Measurements from ENCODE around the gene ABCA6.

DNA sequence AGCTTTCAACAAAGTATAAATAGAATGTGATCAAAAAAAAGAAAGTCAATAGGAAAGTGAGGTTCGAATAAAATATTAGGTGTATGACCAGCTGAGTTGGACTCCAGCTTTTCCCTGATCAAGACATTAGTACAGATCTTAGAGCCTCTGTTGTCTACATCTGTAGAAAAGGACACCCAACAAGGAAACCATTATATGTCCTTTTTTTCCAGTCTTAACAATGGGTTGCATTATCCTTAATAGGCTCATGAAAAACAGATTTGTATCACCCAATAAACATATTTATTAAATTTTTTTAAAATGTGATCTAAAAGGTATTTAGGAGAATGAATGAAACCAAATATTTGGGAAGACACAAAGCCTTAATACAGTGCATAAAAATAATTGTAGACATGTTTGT, 18.1 kb downstream of the ABCA6 start:
- no peak for TF ChIP-seq EZH2phosphoT487 (IDR thresholded peaks at IDR 0.05; ENCODE audit: insufficient read depth, low read depth)
- no peak for TF ChIP-seq EZH2 (IDR thresholded peaks at IDR 0.05; ENCODE audit: insufficient read depth, poor library complexity, severe bottlenecking)

Measured in GM23248 (cell line).